Pancreas (tissue), 10 donors: ENCODE measurements around the gene TBX4. TPM values are rescaled to one million over a fixed set of nuclear protein-coding genes. Genes with fewer than 3 reads are reported as not detected.
A peak's percentile ranks its signal among the peaks of the same experiment; 100 is the strongest.
"Not testable (repeated sequence)": the region's sequence is repeated elsewhere in the genome, so short reads cannot be mapped to it uniquely, and the experiment has no call there.

Experiments
- ATAC-seq, 4 donors: fragments of 200-7000 bp; cut with Tn5 transposase; one replicate each; pipeline versions ENCODE4 v1.8.0 to v1.9.1; 2020; ENCODE audit warnings: mild to moderate bottlenecking in 4 of 4, moderate library complexity in 4 of 4
- DNase-seq, 6 donors: peaks; one replicate each; pipeline ENCODE4 v3.0.0-alpha.2; 2020
- FAIRE-seq: peaks from 2 replicates; lab custom pipeline; 2012; peaks lifted over from hg19 to GRCh38; lab: Jason Lieb, UNC
- H3K27ac ChIP-seq, 4 donors: fragments of 200-600 bp; sonication (generic); 1 replicate in 3 of 4; 2 replicates in 1 of 4; pipeline versions ENCODE4 v1.5.0 to v1.8.0; 2020
- H3K27me3 ChIP-seq, 4 donors: fragments of 200-600 bp; one replicate each; pipeline ENCODE4 v1.8.0; 2021
- H3K36me3 ChIP-seq, 3 donors: fragments of 200-600 bp; sonication (generic) in 1 of 3; one replicate each; pipeline versions ENCODE4 v1.5.0 to v1.8.0; 2020 to 2021
- H3K4me1 ChIP-seq, 3 donors: fragments of 200-600 bp; one replicate each; pipeline ENCODE4 v1.8.0; 2021
- H3K4me3 ChIP-seq, 4 donors: fragments of 200-600 bp; sonication (generic) in 2 of 4; one replicate each; pipeline versions ENCODE4 v1.5.0 to v1.8.0; 2020 to 2021
- H3K9me3 ChIP-seq, 4 donors: fragments of 200-600 bp; one replicate each; pipeline ENCODE4 v1.8.0; 2021
- WGBS, 2 donors: extraction: QIAGEN DNeasy Blood & Tissue Kit; methylation state at CpG; one replicate each; pipeline ENCODE4 v1.1.7; 2013; 5-methylcytosine and 5-hydroxymethylcytosine counted together
- intact Hi-C, 3 donors: fragments of 100-400 bp; cut with DNase I; formaldehyde crosslinking; loops; one replicate each; pipeline versions ENCODE4 v1.11.1 to v1.14.2; 2022
- polyA plus RNA-seq, 2 donors: library from polyadenylated mRNA; stranded (reverse); fragments of 200-250 nt; gene quantifications; one replicate each; pipeline ENCODE4 v1.2.3, GENCODE V29; 2013
- total RNA-seq, 6 donors: library from RNA; stranded (reverse); fragmentation: NEBNext Ultra II Directional in 4 of 6; extraction: Animal tissue kit (Norgen Biotek cat#: 25700) in 4 of 6; gene quantifications; one replicate each; pipeline versions ENCODE4 v1.2.1 to v1.2.4, GENCODE V29; 2021 to 2023
- TF ChIP-seq, protein P1 (sequence below), 4 donors: fragments of 200-600 bp; sonication (generic) in 3 of 4; IDR thresholded peaks; one replicate each; pipeline versions ENCODE4 v1.5.0 to v1.8.0; 2021; ENCODE audit warnings: antibody characterized with exemption in 4 of 4
- donor health status: healthy with polysubstance abuse.
- donor health status: DM: no; HTN: no; CAD: no; lungs with moderate emphysema.
- donor health status: DM: no; HTN: no; CAD: no.
- donor health status: control.
- donor health status: control.
- donor health status: Bipolar disorder and iron deficiency.
- donor health status: DM: yes; HTN: yes; CAD: no.
- donor health status: DM: no; HTN: no; CAD: no.
- donor health status: DM: no; HTN: no; CAD: no.
- donor health status: DM: yes; HTN: yes; CAD: no.

The TBX4 gene
- total and polyA plus RNA-seq, 8 donors, result not detected

DNA sequence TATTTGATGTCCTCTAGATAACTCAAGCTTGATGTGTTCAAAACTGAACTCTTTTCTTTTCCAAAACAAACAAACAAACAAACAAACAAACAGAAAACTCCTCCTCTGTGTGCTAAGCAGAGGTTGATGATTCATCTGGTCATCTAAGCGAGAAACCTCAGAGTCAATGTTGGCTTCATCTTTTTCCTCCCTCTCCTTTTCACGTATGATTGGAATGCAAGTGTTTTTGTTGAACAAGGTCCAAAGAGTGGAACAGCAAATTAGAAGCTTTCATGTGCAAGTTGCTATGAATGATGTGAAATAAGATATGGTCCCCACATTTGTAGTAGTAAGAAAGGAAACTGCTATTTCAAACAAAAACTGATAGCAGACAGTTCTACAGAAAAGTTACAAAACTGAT lies 52.5 kb downstream of the TBX4 start:
- no peak for DNase-seq
- TF ChIP-seq, protein P1, sequence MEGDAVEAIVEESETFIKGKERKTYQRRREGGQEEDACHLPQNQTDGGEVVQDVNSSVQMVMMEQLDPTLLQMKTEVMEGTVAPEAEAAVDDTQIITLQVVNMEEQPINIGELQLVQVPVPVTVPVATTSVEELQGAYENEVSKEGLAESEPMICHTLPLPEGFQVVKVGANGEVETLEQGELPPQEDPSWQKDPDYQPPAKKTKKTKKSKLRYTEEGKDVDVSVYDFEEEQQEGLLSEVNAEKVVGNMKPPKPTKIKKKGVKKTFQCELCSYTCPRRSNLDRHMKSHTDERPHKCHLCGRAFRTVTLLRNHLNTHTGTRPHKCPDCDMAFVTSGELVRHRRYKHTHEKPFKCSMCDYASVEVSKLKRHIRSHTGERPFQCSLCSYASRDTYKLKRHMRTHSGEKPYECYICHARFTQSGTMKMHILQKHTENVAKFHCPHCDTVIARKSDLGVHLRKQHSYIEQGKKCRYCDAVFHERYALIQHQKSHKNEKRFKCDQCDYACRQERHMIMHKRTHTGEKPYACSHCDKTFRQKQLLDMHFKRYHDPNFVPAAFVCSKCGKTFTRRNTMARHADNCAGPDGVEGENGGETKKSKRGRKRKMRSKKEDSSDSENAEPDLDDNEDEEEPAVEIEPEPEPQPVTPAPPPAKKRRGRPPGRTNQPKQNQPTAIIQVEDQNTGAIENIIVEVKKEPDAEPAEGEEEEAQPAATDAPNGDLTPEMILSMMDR (IDR thresholded peaks at IDR 0.05), result no peak
- WGBS, 2 donors, result 53 to 56% methylated on average over 2 of the region's 2 CpGs
- no peaks in the 10 kb centered on the region for H3K9me3 ChIP-seq
- H3K4me3 ChIP-seq, result no peak overlapping the region
- H3K27me3 ChIP-seq, result no peaks in the 10 kb centered on the region
- intact Hi-C loops, result no loop called here
- peaks cover 0 to 2% (median 0%) of the 10 kb centered on the region in 3 donors for H3K4me1 ChIP-seq
- no peak for ATAC-seq
- FAIRE-seq, result no peak
- no peaks in the 10 kb centered on the region for H3K36me3 ChIP-seq
- no peak overlapping the region for H3K27ac ChIP-seq

DNA sequence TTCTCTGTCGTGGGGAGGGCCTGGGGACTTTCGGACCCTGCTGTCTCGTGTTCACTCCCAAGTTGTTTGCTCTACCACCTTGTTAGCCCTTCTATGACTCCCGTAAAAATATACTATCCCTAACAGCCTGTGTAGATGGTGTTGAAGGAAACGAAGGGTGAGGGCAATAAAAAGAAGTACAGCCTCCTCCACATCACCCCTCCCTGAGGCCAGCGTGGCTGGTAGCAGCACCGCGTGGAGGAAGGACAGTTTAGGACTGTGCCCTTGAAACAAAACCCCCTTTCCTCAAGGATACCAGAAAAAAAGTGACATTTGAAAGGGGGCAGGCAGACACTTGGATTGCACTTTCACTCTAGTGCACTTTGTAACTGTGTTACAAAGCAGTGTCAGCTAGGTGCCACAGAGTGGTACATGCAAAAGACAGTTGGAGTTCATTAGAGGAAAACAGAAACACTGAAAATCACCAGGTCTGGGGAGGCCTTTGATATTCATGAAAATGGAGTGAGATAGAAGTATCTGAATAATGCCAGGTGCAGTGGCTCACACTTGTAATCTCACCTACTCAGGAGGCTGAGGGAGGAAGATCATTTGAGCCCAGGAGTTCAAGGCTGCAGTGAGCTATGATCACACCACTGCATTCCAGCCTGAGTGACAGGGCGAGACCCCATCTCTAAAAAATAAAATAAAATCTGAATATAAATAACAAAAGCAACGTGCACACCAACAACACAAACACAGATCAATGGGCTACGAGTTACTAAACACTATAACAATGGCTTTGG lies 53.8 kb downstream of the TBX4 start:
- no peak for DNase-seq
- intact Hi-C loops, result no loop called here
- 67 to 71% methylated on average over 11 of the region's 11 CpGs for WGBS, 2 donors
- FAIRE-seq, result no peak
- Histone ChIP-seq H3K4me3 (no peak overlapping the region), H3K4me1 (peaks cover 0 to 2% (median 0%) of the 10 kb centered on the region in 3 donors), H3K36me3 (no peaks in the 10 kb centered on the region), H3K27me3 (no peaks in the 10 kb centered on the region), H3K27ac (no peak overlapping the region), H3K9me3 (no peaks in the 10 kb centered on the region)
- TF ChIP-seq, protein P1 (IDR thresholded peaks at IDR 0.05), result no peak
- no peak for ATAC-seq

DNA sequence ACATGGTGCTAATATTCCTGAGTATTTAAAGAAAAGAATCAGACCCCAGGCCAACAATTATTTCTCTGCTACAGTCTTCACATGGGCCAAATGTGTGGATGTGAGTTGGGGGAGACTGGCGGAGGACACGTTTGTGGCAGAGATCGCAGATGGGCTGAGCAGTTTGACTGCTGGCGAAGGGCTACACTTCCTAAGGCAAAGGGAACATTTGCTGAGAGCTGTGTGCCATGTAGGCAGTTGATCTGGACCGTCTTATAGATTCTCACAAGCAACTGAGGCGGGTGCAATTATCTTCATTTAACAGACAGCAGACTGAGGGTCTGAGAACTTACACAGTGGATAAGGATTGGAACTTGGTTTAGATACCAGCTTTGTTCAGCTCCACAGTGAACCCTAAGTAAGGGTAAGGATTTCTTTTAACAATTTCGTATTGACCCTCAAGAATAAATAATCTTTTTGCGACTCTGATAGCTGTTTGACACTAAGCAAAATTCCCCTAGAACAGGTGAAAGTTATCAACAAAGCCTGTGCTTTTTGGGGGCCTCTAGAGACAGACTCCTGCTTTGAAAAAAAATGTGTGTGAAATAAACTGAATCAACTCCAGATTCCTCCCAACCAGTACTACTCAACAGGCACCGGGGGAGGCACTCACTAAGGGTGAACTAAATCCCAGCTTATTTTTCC lies 55.3 kb downstream of the TBX4 start:
- intact Hi-C loops, result no loop called here
- H3K9me3 ChIP-seq, result no peaks in the 10 kb centered on the region
- TF ChIP-seq, protein P1 (IDR thresholded peaks at IDR 0.05), result no peak
- no peaks in the 10 kb centered on the region for H3K27me3 ChIP-seq
- H3K36me3 ChIP-seq, result no peaks in the 10 kb centered on the region
- H3K4me1 ChIP-seq, result peaks cover 0 to 2% (median 0%) of the 10 kb centered on the region in 3 donors
- ATAC-seq, result no peak
- no peak overlapping the region for H3K27ac ChIP-seq
- WGBS, 2 donors, result 77 to 81% methylated on average over 9 of the region's 9 CpGs
- H3K4me3 ChIP-seq, result no peak overlapping the region
- no peak for FAIRE-seq
- no peak for DNase-seq

DNA sequence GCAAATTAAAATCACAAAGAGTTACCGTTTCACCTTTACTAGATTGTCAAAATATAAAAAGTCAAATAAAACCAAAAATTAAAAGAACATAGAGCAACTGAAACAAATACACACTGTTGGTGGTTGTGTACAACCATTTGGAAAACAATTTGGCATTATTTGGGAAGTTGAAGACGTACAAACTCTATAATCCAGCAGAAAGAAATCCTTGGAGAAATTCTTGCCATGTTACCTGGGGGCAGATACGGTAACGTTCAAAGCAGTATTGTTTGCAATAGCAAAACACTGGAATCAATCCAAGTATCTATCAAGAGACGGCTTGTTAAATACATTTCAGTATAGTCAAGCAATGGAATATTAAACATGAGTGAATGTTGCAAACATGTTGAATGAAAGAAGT lies 56.7 kb downstream of the TBX4 start:
- Histone ChIP-seq H3K27ac (no peak overlapping the region), H3K36me3 (no peaks in the 10 kb centered on the region), H3K4me1 (peaks cover 0 to 2% (median 0%) of the 10 kb centered on the region in 3 donors), H3K4me3 (no peak overlapping the region), H3K9me3 (no peaks in the 10 kb centered on the region), H3K27me3 (no peaks in the 10 kb centered on the region)
- intact Hi-C loops, result no loop called here
- 27 to 31% methylated on average over 5 of the region's 5 CpGs for WGBS, 2 donors
- DNase-seq (no peak), FAIRE-seq (no peak), ATAC-seq (peak in 1 of 4 donors; percentile 48)
- TF ChIP-seq, protein P1 (IDR thresholded peaks at IDR 0.05), result no peak

DNA sequence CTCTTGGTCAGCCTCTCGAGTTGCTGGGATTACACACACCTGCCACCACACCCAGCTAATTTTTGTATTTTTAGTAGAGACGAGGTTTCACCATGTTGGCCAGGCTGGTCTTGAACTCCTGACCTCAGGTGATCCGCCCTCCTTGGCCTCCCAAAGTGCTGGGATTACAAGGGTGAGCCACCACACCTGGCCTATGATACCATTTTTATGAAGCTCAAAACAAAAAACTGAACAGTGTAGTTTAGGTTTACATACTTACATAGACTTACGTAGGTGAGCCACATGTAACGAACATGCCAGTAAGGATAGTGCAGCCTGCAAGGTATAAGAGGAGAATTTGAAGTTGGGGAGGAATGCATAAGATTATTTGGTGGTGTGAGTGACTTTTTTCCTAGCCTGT lies 57.2 kb downstream of the TBX4 start:
- H3K27me3 ChIP-seq, intact Hi-C loops, H3K36me3 ChIP-seq, FAIRE-seq, H3K27ac ChIP-seq, H3K4me1 ChIP-seq, H3K4me3 ChIP-seq, H3K9me3 ChIP-seq, DNase-seq, ATAC-seq: not testable (repeated sequence)
- WGBS, 2 donors, result 82 to 86% methylated on average over 5 of the region's 5 CpGs
